NOMO-1 treated with dmso at 0.1 percent for 144 hours (cell line): Measurements from ENCODE around the gene AADACL4.

ENCODE experiments used
- DNase-seq: peaks from one replicate; lab custom pipeline; 2025; ENCODE audit not compliant: unreplicated experiment; lab: John Stamatoyannopoulos, UW

AADACL4 gene

DNA sequence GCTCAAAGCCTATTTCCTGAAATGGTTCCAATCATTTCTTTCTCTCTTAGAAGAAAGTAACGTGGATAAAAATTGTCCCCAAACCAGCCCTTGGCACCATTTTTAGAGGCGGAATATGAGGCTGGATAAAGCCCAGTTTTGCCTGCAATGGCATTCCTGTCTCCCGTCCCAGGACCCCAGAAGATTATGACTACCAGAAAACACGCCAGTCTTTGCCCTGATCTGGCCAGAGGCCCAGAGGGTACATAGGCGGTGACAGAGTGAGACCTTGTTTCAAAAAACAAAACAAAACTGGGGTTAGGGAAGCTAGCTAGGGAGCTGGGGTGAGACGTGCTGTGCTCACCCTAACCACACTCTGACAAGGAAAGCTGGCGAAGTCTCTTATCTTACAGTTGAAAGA lies at the start of gene AADACL4:
AADACL4 (plus strand) TSS at position 301 of the 400 bp plus-strand sequence. CDS start 462 bp downstream, outside the sequence.
- DNase-seq: no peak

DNA sequence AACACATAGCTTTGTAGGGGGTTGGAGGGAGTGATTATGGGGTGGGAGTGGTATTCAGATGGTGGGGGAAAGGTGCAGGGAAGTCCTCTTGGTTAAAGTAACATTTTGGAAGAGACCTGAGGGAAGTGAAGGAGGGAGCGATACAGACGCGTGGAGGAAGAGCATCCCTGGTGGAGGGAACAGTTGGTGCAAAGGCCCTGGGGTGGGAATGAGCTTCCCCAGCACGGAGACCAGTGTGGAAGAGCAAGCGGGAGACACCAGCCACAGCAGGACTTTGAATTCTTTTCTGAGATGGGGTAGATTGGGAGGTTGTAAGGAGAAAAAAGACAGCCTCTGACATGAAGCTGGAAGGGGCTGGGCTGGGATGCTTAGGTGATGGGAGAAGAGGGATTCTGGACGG lies 49.4 kb upstream of the AADACL4 start:
- no peak for DNase-seq

DNA sequence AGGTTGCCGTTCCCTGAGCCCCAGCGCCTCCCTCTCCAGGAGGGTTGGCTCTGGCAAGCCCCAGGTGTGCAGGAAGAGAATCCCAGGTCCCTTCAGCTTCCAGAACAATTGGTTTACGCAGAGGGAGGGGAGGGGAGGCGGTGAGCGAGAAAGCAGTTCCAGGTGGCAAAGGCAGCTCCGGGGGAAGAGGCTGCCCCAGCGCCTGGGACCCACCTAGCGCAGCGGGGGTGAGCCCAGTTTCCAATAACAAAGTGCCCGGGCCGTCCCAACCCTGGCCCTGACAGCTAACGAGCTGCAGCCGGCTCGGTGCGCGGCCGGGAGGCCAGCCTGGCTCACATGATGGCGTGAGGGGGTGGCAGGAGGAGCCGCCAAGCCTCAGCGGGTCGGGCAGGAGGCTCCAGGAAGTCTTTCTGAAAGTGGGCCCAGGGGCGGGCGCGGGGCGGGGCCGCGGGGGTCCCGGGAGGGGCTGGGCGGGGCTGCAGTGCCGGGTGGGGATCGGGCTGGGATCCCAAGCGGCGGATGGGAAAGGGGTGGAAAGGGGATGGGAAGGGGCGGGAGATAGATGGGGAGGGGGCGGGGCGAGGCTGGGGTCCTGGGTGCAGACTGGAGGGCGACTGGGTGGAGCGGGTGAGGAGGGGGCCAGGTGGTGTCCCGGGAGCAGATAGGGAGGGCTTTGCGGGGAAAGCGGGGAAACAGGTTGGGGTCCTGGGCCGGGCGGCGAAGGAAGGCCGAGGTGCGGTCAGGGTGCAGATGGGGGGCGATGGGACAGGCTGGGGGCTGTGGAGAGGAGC lies 48.7 kb upstream of the AADACL4 start:
- DNase-seq: no peak

DNA sequence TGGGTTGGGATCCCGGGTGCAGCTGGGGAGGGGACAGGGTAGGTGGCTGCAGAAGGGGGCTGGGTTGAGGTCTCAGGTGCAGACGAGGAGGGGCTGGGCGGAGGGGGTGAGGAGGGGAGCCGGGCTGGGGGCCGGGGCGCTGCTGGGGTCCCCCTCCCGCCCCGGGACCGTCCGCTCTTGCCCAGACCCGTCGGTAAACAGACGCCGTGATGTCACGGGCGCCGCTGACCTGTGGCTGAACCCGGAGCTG lies 48.2 kb upstream of the AADACL4 start:
- DNase-seq: no peak

DNA sequence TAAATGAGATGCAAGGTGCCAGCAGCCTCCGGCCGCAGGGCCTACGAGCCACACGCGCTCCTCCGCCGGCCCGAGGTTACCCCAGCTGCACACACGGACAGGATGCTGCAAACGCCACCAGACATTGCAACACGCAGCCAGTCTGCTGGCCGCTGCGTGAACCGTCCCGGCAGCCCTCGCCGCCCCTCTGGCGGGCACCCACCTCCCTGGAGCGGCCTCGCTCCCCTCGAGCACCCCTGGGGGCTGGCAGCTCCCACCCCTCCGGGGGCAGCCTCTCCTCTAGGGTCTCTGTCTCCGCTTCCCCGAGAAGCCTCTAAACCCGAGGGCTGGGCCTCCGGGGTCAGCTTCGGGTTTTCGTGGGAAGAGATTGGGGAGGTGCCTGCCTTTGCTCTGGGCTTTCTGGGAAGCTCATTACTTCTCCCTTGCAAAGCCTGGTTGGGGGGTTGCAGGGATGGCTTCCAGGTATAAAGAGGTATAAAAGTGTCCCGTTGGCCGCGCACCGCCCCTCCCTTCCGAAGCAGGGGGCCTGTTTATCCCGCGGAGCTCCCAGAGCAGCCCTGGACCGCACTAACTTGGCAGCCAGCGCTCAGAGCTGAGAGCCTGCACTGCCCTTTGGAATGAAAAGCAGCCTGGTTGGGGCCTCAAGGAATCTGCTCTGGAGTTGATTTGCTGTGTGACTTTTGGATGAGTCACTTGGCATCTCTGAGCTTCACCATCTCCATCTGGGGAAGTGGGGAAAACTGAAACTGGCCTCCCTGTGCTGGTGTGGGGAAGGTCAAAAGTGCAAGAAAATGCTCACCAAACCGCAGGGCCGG lies 47.7 kb upstream of the AADACL4 start:
- DNase-seq: peak; percentile 44

DNA sequence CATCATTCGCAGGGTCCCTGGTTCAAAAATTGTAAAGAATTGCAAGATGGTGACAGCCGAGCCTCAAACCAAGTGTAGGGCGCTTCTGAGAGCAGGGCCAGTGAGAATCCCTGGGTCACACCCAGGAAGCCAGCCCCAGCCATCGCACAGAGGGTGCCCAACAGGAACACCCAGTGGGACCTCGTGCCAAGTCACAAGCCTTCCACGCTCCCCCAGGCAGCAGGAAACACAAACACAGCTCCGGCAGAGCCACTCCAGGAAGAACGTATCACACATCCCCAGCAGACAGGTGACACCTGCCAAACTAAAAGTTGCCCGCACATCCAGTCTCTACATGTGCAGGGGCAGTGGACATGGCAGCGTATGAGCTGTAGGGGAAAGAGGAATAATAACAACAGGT lies 46.1 kb upstream of the AADACL4 start:
- no peak for DNase-seq

DNA sequence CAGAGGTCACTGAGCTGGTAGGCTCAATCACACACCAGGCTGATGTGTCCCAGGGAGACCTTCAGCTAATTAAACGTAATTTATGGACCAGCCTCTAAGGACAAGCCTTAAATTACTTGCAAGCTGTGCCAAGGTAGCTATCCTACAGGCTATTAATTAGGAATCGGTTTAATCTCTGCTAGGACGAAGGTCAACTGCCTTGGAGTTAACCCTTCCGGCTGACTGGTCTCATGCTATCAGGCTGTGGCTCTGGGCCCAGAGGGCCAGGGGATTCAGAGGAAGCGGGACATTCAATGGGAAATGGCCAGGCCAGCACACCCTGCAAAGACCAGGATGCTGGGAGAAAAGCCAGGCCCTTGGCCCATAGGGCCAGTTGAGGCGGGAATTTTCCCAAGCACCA lies 44.9 kb upstream of the AADACL4 start:
- no peak for DNase-seq

DNA sequence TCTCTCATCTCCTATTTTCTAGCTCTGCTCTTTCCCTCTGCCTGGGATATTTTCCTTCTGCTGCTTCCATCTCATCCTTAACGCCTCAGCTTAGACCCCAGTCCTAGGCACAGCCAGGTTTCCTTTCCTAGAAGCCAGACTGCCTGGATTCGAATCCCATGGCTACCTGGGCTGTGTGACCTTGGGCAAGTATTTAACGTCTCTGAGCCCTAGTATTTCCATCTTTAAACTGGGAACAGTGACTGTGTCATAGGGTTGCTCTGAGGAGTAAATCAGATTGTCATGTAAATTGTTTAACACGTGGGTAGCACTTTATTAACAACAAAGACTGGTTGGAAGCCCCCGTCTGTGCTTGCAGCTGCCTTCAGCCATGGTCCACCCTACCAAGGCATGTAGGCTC lies 44.2 kb upstream of the AADACL4 start:
- DNase-seq: no peak

DNA sequence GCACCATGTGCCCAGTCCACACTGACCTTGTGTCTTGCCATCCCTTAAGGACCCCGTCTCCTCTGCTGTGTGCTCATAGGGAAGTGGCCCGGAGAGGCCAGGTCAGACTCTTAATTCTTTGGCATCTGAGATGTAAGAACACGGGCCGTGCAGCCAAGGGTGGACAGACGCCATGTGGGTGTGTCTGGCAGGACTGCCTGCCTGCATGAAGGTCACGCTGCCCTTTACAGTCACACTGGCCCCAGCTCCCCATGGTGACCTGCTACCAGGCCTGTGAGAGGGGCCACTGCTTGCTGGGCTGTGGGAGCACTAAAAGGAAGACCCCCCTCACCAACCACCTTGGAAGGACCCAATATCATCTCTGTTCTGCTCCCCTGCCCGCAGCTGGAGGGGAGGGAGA lies 43.5 kb upstream of the AADACL4 start:
- no peak for DNase-seq

DNA sequence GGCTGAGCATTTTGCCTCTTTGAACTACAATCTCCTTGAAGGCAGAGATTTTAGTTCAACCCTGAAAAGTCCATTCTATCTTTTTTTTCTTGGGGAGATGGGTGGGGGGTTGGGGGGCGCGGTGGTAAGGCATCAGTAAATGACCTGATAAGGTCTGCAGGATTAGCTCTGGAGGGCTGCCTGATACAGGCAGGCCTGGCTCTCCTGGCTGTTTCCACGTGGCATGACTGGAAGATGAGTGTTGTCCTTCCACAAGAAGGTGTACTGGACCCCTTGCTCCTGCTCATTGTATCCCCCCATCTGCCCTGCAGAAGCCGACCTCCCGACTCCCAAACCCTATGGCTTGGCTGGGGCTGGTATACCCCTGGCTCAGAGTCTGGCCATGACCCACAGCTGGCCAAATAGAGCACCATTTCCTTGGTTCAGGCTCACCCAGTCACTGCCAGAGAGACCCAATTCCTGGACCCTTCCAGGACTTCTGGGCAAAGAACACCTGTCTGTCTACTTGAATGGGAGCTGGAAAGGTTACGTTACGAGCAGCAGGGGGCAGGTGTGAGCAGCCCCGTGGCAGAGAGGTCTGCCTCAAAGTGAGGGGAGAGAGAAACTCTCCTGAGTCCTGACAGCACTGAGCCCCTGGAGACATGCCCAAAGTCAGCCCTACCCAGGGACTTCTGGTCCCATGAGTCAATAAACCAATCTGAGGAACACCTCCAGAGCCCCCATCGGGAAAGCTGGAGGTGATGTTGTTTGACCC lies 42.8 kb upstream of the AADACL4 start:
- no peak for DNase-seq

DNA sequence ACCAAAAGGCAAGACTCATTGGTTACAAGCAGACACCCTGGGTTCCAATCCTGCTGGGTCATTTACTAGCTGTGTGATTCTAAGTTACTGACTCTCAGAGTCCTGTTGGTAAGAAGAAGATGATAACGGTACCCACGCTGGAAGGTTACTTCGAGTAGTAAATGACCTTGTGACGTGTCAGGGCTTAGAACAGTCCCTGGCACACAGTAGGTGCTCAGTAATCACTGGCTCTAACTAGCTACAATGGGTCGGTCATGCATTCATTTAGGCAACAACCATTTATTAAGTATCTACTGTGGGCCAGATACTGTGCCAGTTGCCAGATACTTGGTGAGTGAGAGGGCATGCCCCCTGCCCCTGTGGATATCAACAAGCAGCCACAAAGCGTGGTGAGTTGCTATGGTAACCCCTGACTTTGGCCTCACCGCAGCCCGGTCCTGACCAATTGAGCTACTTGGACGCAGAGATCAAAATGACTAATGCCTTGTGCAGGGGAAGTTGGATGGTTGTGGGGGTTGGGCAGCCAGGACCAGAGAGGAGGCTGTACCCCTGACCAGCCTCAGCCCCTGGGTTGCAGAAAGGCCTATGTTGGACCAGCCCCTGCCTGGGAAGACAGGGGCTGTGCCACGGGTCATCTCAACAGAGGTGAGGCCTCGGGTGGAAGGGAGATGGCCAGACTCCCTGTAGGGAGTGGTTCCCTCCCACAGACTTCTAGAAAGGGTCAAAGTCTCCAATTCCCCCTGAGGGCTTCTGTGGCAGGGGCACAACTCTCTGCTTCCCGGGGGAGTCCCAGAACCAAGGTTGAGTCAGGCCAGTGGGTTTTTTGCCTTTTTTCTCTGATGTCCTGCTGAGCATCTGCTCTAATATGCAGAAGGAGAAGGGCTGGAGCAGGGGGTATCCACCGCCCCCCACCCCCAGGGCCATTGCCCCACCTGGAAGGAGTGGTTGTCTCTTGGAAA lies 41.9 kb upstream of the AADACL4 start:
- peak; percentile 27 for DNase-seq

DNA sequence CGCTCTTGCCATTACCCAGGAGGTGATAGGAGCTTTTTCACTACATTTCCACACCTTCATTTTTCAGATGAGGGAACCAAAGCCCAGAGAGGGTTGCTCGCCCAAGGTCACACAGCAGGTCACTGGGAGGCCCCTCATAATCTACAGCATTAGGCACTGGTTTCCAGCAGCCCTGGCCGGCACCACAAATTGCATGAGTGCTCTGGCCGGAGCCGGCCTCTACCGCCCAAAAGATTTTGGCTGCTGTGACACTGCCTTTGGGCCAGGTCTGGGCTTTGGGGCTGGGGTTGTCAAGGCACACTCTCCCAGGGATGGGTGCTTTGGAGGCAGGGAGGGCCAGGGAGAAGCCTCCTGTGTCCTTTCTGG lies 41.2 kb upstream of the AADACL4 start:
- DNase-seq: no peak

DNA sequence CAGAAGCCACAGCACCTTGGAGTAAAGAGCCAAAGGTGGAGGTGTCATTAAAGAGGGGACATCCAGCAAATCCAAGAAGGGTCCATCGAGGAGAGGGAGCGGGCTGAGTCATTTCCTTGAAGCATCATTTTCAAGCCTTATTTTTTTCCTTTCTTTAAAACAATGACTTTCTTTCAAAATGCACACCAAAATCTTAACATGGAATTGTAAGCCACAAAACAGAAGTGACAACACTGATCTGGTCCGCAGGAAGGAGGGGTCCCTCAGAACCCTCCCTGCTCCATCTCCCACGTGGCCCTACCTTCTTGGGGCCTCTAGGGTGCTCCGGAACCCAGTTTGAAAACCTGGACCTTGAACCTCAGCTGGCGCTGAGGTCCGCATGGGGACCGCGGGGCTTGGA lies 40.7 kb upstream of the AADACL4 start:
- DNase-seq: no peak

DNA sequence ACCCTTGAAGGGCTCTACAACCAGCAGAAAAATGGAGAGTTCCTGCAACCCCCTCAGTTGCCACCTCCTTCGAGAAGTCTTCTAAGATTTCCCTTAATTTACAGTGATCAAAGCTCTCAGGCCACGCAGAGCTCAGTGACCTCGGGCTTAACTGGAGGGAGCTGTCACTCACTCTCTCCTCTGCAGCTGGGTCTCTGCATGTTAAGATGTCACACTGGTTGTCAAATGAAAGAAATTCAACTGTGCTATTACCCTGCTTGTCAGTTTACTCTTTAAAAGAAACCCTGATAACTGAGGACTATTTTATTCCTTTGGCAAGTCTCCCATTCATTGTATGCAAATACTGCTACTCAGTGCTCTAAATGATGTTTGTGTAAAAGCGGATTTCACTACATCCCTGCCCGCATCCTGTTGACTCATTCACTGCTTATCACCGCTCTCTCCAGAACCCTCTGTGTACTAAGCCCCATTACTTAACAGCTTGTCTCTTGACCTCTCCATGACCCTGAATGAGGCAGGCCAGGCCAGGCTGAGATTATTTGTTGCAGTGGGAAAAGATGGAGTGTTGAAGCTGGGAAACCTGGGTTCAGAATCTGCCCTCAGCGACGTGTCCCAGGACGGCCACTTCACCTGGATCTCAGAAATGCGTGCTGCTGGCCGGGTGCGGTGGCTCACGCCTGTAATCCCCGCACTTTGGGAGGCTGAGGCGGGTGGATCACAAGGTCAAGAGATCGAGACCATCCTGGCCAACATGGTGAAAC lies 39.6 kb upstream of the AADACL4 start:
- peak; percentile 83 for DNase-seq

DNA sequence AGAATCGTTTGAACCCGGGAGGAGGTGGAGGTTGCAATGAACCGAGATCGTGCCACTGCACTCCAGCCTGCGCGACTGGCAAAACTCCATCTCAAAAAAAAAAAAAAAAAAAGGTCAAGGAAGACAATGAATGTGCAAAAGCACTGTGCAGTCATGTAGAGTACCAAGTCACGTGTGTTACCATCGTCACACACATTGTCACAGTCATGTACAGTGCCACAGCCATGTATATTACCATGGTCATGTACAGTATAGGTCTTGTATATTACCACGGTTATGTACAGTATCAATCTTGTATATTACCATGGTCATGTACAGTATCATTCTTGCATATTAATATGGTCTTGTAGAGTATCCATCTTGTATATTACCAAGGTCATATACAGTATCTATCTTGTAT lies 38.9 kb upstream of the AADACL4 start:
- no peak for DNase-seq

DNA sequence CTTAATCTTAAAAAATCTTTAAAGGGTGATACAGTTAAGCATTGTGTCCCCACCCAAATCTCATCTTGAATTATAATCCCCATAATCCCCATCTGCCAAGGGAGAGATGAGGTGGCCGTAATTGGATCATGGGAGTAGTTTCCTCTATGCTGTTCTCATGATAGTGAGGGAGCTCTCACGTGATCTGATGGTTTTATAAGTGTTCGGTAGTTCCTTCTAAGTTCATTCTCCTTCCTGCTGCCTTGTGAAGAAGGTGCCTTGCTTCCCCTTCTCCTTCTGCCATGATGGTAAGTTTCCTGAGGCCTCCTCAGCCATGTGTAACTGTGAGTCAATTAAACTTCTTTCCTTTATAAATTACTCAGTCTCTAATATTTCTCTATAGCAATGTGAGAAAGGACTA lies 36.6 kb upstream of the AADACL4 start:
- DNase-seq: no peak

DNA sequence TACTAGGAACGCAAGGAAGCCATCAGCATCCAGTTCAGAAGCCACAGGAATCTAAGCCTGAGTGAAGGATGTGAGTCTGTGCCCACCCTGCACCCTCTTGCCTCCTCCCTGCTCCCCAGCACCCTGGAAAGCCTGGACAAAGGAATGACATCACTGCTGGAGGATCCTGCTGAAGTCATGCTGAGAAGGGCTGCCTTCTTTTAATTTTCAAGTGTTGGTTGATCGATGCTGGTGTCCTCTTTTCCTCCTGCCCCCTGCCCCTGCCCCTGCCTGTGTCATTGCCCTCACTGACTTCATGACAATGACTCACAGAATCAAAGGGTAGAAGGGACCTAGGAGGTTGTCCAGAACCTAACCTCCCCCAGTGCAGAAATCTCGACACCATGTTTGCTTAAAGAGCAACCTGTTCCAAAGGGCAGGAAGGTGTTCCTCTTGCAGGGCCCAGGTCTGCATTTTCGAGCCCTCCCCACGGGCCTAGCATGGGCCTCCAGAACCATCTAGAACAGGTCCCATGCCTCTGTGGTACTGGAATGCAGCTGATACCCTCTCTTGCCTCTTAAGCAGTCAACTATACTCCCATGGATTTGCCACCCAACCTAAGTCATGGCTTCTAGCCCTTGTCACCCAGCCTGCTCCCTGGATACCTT lies 35.5 kb upstream of the AADACL4 start:
- no peak for DNase-seq

DNA sequence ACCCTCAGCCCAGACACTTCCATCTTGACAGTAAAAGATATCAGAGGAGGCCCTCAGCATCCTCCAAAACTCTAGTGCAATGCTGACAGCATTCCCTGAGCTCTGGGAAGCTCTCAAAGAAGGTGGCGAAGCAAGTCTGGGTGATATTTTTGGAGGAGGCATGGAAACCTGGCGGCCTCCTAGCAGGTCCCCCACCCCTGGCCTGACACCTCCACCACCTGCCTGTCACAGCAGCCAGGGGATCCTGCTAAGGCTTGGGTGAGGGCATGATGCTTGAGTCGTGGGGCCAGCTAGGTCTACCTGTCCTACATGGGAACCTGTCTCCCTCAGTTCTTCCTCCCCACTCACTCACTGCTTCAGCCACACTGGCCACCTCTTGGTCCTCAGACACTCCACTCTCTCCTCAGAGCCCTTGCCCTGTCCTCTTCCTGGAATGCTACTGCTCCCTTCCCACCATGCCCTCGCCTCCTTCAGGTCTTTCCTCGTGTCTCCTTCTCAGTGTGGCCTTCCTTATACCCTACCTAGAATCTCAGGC lies 34.3 kb upstream of the AADACL4 start:
- no peak for DNase-seq

DNA sequence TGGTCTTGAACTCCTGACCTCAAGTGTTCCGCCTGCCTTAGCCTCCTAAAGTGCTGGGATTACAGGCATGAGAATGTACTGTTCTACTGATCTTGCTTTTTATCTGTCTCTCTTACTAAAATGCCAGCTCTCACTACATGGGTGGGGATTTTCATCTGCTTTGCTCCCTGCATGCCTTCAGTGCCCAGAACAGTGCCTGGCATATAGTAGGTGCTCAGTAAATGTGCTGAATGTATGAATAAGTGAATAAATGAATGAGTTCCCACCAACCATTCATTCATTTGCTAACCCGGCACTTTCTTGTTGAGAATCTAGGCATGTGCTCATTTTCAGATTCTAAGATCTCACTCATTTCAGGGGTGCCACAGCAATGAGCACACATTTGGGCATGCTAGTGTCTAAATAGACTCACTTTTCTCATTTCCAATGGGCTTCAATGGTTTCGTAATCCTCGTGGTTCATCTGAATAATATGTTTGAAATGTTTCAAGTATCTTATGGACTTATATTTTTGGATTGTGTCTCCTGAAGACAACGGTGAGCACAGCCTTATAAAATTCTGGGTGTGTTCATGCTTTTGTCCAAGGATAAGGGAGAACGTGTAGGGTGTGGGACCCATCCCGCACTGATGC lies 33.5 kb upstream of the AADACL4 start:
- no peak for DNase-seq
